SK-N-DZ (cell line): ENCODE measurements around the gene PPM1M. TPM values are rescaled to one million over a fixed set of nuclear protein-coding genes. Genes with fewer than 3 reads are reported as not detected.
A peak's percentile ranks its signal among the peaks of the same experiment; 100 is the strongest.

Experiments
- DNase-seq: peaks from one replicate; pipeline ENCODE4 v3.0.0-alpha.2; 2015; ENCODE audit warnings: low spot score
- polyA plus RNA-seq, 2 experiments: library from polyadenylated mRNA; depleted of rRNA; stranded (reverse); fragments of >200 nt; gene quantifications; 2 replicates each; pipeline ENCODE4 v1.2.3, GENCODE V29; 2014

The PPM1M gene
- polyA plus RNA-seq (2014; cell fraction: cytosol; rRNA removed): 6.0 and 7.8 TPM in 2 replicates
- 32.4 and 32.8 TPM in 2 replicates for polyA plus RNA-seq (2014; cell fraction: nucleus; rRNA removed)

- no peak for DNase-seq
Measured at GRCh38 chr3:52245322-52246263, at the start of gene PPM1M. TSS of gene PPM1M (plus strand) at chr3:52245759. CDS start at chr3:52245825, 66 bp downstream.

- no peak for DNase-seq
Measured at GRCh38 chr3:52195823-52196331, 49.7 kb upstream of the PPM1M start.

- no peak for DNase-seq
Measured at GRCh38 chr3:52196977-52197376, 48.6 kb upstream of the PPM1M start.

- DNase-seq: no peak
Measured at GRCh38 chr3:52197499-52197841, 48.1 kb upstream of the PPM1M start.

- DNase-seq: peak; percentile 88
Measured at GRCh38 chr3:52197842-52198625, 47.5 kb upstream of the PPM1M start, which contains the start of gene ALAS1. TSS of gene ALAS1 (plus strand) at chr3:52198160. CDS start at chr3:52199242, 1,082 bp downstream.

GRCh38 chr3:52198643-52199608 is 46.6 kb upstream of the PPM1M start:
- no peak for DNase-seq

GRCh38 chr3:52200981-52201679 is 44.4 kb upstream of the PPM1M start:
- no peak for DNase-seq

- DNase-seq: no peak
Measured at GRCh38 chr3:52202384-52203077, 43.0 kb upstream of the PPM1M start.

- no peak for DNase-seq
Measured at GRCh38 chr3:52203701-52204100, 41.9 kb upstream of the PPM1M start.

GRCh38 chr3:52204337-52205073 is 41.1 kb upstream of the PPM1M start:
- no peak for DNase-seq

GRCh38 chr3:52205727-52206372 is 39.7 kb upstream of the PPM1M start:
- no peak for DNase-seq

GRCh38 chr3:52208556-52208955 is 37.0 kb upstream of the PPM1M start:
- no peak for DNase-seq

- DNase-seq: no peak
Measured at GRCh38 chr3:52210037-52210436, 35.5 kb upstream of the PPM1M start.

GRCh38 chr3:52210550-52211046 is 35.0 kb upstream of the PPM1M start:
- DNase-seq: no peak

- no peak for DNase-seq
Measured at GRCh38 chr3:52211268-52211891, 34.2 kb upstream of the PPM1M start.

GRCh38 chr3:52213005-52213404 is 32.6 kb upstream of the PPM1M start:
- no peak for DNase-seq

GRCh38 chr3:52213901-52214300 is 31.7 kb upstream of the PPM1M start:
- DNase-seq: no peak

GRCh38 chr3:52215351-52215750 is 30.2 kb upstream of the PPM1M start:
- no peak for DNase-seq
